ENCODE measurements around the gene SLC12A8.

SLC12A8 gene

DNA sequence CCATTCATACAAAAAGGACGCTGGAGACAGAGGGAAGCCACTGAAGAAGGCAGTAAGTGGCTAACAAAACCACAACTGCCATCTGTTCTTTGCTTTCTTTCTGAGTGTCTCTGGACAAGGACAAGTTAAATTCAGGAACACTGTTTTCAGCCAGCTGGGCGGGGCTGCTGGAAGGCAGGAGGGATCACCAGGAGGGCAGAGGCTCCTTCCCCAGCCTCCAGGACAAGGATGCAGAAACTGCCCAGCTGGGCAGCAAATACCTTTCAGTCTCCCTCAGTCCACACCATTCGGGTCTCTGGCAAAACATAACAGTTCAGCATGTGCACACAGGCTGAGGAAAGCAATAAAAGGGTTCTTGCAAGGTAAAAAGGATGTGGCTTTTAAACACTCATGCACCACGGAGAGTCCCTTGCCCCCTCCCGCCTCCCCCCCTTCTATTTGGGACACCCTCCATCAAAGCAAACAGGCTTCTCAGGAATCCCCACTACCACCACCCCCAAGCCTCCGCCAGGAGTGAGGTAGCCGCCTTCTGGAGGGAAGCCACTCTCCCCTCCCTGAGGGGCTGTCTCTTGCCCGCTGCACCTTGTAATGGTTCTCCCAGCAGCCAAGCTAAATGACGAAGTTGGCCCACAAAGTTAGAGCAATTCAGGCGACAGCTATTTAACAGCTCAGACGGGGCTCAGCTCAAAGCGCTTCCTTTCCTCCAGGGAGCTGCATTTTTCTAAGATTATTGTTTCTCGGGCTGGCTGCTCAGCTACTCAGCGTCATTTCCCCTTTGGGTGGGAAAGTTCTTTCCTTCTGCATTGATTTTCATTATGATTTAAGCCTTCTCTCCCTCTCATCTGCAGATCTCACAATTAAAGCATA is 160.6 kb downstream of the SLC12A8 start:
- no peak for DNase-seq

DNA sequence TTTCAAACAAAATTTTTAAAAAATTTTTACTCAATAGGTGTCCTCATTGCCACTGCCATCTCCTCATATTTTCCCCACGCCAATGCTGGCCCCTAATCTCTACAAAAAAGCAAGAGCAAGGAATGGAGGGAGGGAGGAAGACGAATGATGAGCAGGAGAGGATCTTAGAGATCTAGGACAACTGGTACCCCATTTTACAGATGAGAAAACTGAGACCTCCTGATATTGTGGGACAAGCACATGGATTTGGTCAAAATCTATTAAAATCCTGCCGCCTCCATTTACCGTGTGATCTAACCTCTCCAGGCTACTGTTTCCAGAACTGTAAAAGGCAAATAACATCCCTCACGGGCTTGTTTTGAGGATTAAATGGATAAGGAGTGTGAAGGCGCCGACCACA is 161.3 kb downstream of the SLC12A8 start:
- no peak for DNase-seq

DNA sequence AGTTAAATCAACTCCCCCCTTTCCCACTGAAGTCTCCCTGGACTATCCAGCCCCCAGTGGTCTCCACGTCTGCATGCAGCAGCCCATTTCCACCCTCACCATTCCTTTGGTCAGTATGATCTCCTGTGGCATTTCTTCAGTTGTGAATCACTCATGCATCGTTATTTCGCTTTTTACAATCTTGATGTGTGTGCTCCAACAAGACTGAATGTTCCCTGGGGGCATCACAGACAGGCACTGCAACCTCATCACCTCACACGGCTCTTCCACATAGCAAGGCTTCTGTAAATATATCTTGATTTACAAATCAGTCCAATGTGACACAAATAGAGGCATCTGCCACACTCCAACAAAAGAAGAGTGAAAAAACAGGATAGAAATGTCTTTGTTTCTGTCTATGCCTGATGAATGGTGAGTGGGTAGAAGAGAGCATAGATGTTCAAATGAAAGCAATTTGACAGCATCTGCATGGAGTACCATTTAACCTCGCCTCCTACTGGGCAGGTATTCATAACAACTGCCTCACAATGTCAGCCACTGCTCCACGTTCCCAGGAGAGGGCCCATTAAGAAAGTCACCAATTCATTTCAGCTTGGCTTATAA is 162.0 kb downstream of the SLC12A8 start:
- no peak for DNase-seq

DNA sequence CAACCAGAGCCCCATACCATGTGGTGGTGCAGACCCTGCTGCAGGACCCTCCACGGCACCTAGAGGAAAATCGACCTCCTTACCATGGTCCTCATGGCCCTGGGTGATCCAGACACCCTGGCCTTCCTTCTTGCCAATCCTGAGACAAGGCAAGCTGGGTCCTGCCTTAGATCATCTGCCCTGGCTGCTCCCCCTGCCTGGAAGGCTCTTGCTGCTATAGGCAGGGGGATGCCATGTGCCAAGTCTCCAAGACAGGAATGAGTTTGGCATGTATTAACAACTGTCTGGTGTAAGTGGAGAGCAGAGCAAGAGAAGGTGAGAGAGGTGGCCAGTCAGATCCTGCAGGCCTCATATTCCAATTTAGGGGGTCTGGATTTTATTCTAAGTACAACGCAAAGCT is 164.3 kb downstream of the SLC12A8 start:
- DNase-seq, result no peak

GRCh38 chr3:125045965-125046364 is 166.6 kb downstream of the SLC12A8 start:
- DNase-seq, result no peak

DNA sequence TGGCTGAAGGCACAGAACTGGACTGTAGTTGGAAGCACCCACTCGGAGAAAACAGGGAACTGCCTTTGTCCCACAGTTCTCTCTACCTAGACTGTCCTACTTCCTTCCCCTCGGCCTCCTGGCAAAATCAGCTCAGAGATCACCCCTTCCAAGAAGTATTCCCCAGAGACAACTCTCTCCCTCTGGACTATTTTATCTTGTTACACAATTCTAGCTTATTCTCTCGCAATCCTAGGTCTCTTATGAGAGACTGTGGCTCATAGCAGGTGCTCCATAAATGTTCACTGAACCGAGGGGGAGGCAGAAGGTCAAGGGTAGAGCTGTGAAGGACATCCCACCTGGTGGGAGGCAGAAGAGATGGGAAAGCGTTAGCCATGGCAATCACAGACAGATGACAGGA is 167.4 kb downstream of the SLC12A8 start:
- DNase-seq, result no peak

- no peak for DNase-seq
These were observed 168.9 kb downstream of the SLC12A8 start for GRCh38 chr3:125043599-125044151.

- DNase-seq, result no peak
These were observed 169.7 kb downstream of the SLC12A8 start for GRCh38 chr3:125042725-125043406.

DNA sequence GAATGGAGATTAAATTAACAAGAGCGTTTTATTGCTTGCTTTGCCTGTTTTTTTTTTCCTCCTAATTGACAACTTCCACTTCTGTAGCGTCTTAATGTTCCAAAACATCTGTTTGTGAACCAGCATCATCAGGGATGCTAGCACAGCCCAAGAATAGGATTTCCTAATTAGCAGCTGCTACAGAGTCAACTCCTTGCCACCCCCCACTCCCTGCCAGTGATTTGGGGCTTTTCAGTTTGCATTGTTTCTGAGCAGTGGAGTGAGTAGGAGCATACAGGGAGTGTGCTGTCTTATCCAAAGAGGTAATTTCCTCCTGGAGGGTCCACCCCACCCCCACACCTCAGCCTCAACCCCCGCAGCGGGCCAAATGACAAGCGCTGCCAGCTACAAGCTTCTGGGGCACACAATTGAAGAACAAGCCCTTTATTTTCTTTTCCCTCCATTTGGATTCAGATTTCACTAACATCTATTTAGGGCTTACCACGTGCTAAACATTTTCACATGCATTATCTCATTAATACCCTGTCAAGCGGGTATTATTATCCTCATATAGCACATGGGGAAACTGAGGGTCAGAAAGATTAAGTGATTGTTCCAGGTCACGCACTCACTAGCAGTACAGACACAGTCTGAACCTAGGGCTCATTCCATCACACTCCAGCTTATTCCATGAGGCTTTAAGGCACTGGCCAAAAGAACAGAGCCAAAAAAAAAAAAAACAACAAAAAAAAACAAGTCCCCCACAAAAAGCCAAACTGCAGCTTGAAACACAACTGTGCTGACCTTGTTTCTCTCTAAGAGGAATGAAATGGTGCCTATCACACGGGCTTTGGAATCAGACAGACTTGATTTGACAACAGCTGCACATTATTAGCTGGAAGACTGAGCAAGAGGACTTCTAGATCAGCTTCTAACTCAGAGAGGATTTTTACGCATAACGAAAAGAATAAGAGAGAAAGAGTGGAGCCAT is 173.1 kb downstream of the SLC12A8 start:
- DNase-seq, result no peak

DNA sequence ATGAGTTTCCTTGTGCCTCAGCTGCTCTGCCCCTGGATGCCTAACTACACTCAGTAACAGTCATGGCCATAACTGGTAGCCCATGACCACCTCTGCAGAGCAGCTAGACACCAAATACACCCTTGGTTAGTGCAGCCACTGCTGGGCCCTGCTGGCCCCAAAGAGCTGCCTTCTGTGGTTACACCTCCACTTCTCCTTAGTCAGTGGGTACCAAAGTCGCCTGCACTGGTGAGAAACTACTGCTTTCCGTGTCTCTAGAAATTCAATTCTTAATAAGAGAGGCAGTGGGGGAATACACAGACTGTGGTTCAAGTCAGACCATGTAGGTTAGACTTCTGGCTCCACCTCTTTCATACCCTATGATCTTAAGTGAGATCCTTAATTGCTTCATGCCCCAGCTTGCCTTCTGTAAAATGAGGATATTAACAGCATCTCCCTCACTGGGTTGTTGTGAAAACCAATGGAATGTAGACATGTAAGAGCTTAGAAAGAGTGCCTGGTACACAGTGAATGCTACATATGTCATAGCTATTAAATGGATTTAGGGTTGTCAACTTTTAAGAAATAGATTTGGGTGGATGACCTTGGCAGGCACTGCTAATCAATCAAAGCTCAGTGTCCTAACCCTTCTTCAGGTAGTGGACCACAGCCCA is 174.9 kb downstream of the SLC12A8 start:
- DNase-seq, result no peak

DNA sequence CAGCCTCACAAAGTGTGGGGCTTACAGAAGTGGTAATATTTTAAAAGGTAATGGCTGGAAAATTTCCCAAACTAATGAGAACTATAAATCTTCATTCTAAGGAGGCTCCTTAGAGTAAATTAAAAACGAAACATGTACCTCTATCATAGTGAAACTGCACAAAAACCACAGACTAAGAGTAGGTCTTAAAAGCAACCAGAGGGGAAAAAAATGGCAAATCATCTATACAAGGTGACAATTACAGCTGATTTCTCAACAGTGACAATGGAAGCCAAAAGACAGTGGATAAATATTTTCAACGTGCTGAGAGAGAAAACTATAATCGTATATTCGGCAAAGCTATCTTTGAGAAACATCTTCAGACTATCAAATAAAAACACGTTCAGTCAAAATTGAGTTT is 177.3 kb downstream of the SLC12A8 start:
- no peak for DNase-seq

- DNase-seq, result no peak
These were observed 178.9 kb downstream of the SLC12A8 start for GRCh38 chr3:125033616-125034015.

DNA sequence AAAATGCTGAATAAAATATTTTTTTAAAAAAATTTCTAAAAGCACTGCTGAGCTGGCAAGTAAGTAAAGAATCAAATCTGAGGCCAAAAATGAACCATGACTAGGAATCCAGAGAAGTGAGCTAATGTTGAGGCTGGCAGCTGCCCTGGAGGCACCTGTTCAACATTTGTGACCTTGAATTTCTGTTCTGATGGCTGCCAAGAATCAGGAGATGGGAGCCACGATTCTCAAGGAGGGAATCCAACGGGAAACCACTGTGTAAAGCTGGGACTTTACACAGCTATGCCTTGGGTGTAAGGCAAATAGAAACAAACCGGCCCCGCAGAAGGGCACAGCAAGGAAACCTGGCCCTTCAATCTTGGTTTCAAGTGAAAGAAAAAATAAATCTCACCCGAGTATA is 179.4 kb downstream of the SLC12A8 start:
- DNase-seq, result no peak

DNA sequence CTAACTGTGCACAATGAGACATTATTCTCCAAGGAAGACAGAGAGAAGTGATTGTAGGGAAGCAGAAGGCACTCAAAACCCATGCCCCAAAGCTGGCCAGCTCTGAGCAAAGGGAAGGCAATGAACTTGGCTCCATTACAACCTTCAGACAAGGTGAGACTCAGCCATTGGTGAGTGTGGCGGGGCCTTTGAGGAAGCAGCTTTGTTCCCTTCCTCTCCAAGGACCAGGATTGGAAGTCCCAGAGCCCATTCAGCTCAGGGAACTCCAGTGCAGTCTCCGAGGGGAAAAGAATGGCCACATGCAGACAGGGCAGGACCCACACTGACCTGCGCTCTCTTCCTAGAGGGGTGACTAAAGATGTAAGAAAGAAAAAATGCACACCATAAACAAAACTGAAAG is 179.9 kb downstream of the SLC12A8 start:
- DNase-seq, result no peak
